ENCODE measurements around the gene ZNF728.
"Not testable (repeated sequence)": the region's sequence is repeated elsewhere in the genome, so short reads cannot be mapped to it uniquely, and the experiment has no call there.

Gene ZNF728

GRCh38 chr19:23002690-23003422 lies at the start of gene ZNF728:
TSS of gene ZNF728 (minus strand) at chr19:23003176. CDS start at chr19:23003030, 146 bp downstream.
- no peak for DNase-seq (ENCODE audit: low read depth in 1 of 2, low spot score in 1 of 2)

GRCh38 chr19:23052349-23052748 lies 49.4 kb upstream of the ZNF728 start:
- DNase-seq (ENCODE audit: low read depth in 1 of 2, low spot score in 1 of 2): no peak

- DNase-seq (ENCODE audit: low read depth in 1 of 2, low spot score in 1 of 2): no peak
These were observed 46.3 kb upstream of the ZNF728 start for GRCh38 chr19:23049256-23049655.

- no peak for DNase-seq (ENCODE audit: low read depth in 1 of 2, low spot score in 1 of 2)
These were observed 43.8 kb upstream of the ZNF728 start for GRCh38 chr19:23046743-23047142.

- DNase-seq (ENCODE audit: low read depth in 1 of 2, low spot score in 1 of 2): no peak
These were observed 30.7 kb upstream of the ZNF728 start for GRCh38 chr19:23033721-23034120.

GRCh38 chr19:23015660-23016059 lies 12.7 kb upstream of the ZNF728 start:
- DNase-seq (ENCODE audit: low read depth in 1 of 2, low spot score in 1 of 2): no peak

- DNase-seq (ENCODE audit: low read depth in 1 of 2, low spot score in 1 of 2): not testable (repeated sequence)
These were observed 8.0 kb downstream of the ZNF728 start for GRCh38 chr19:22994957-22995356.

GRCh38 chr19:22976248-22976647 lies 26.7 kb downstream of the ZNF728 start:
- no peak for DNase-seq (ENCODE audit: low read depth in 1 of 2, low spot score in 1 of 2)

GRCh38 chr19:22975546-22976136 lies 27.3 kb downstream of the ZNF728 start:
- not testable (repeated sequence) for DNase-seq (ENCODE audit: low read depth in 1 of 2, low spot score in 1 of 2)

GRCh38 chr19:22945560-22945959 lies 57.4 kb downstream of the ZNF728 start:
- DNase-seq (ENCODE audit: low read depth in 1 of 2, low spot score in 1 of 2): no peak

- no peak for DNase-seq (ENCODE audit: low read depth in 1 of 2, low spot score in 1 of 2)
These were observed 67.8 kb downstream of the ZNF728 start for GRCh38 chr19:22935151-22935550.

- not testable (repeated sequence) for DNase-seq (ENCODE audit: low read depth in 1 of 2, low spot score in 1 of 2)
These were observed 75.4 kb downstream of the ZNF728 start for GRCh38 chr19:22927576-22927975.

GRCh38 chr19:22925181-22925580 lies 77.8 kb downstream of the ZNF728 start:
- not testable (repeated sequence) for DNase-seq (ENCODE audit: low read depth in 1 of 2, low spot score in 1 of 2)
